H1 (cell line): Measurements from ENCODE around the gene SLC35B2. TPM values are rescaled to one million over a fixed set of nuclear protein-coding genes. Genes with fewer than 3 reads are reported as not detected.

Experiments used
- CTCF ChIA-PET: fragments of 300-600 bp; sonication (Branson Sonifier 250); formaldehyde crosslinking; loops from one replicate; lab custom pipeline; 2021; ENCODE audit not compliant: partially characterized antibody; lab: Charles Lee
- POLR2A ChIA-PET: fragments of 300-600 bp; sonication (Branson Sonifier 250); formaldehyde crosslinking; loops from one replicate; lab custom pipeline; 2021; ENCODE audit warnings: inconsistent platforms; ENCODE audit not compliant: partially characterized antibody; lab: Charles Lee
- DNase-seq, 2 experiments: peaks; one replicate each; pipeline versions ENCODE4 v3.0.0 to v3.0.0-alpha.2; 2010 to 2022; ENCODE audit warnings: low spot score in 2 of 2, low read depth in 1 of 2, mixed read lengths in 1 of 2
- FAIRE-seq: peaks from 2 replicates; lab custom pipeline; 2011; peaks lifted over from hg19 to GRCh38; lab: Jason Lieb, UNC
- H2AFZ ChIP-seq: 2 replicates; pipeline ENCODE4 v1.8.1; 2012; ENCODE audit warnings: low read length, inconsistent platforms
- H2AK5ac ChIP-seq: 2 replicates; pipeline ENCODE4 v1.6.1; 2013; ENCODE audit warnings: low read depth, low read length
- H2BK120ac ChIP-seq: replicated peaks from 2 replicates; pipeline ENCODE3; 2013; ENCODE audit warnings: low read depth, low read length, inconsistent platforms
- H2BK12ac ChIP-seq: 2 replicates; pipeline ENCODE4 v1.6.1; 2013; ENCODE audit warnings: low read depth, low read length
- H2BK15ac ChIP-seq: 2 replicates; pipeline ENCODE4 v1.6.1; 2013; ENCODE audit warnings: low read length
- H2BK20ac ChIP-seq: 2 replicates; pipeline ENCODE4 v1.6.1; 2013; ENCODE audit warnings: low read length
- H2BK5ac ChIP-seq: 2 replicates; pipeline ENCODE4 v1.6.1; 2013; ENCODE audit warnings: low read depth, low read length
- H3K14ac ChIP-seq: 2 replicates; pipeline ENCODE4 v1.6.1; 2013; ENCODE audit warnings: inconsistent platforms; ENCODE audit not compliant: insufficient read length
- H3K18ac ChIP-seq: 2 replicates; pipeline ENCODE4 v1.6.1; 2013; ENCODE audit warnings: low read length; ENCODE audit errors: extremely low read depth
- H3K23ac ChIP-seq: 2 replicates; pipeline ENCODE4 v1.6.1; 2013; ENCODE audit warnings: inconsistent platforms; ENCODE audit not compliant: insufficient read length
- H3K23me2 ChIP-seq: 2 replicates; pipeline ENCODE4 v1.6.1; 2013; ENCODE audit warnings: low read depth, low read length
- H3K27ac ChIP-seq: 2 replicates; pipeline ENCODE4 v1.6.1; 2011; ENCODE audit warnings: low read depth, low read length, inconsistent platforms
- H3K27me3 ChIP-seq, 4 experiments: replicated peaks in 1 of 4; 1 replicate in 1 of 4; 2 replicates in 3 of 4; pipeline versions ENCODE4 v1.6.1 to v1.8.1; 2011 to 2013; ENCODE audit warnings: low read length in 3 of 4, mild to moderate bottlenecking in 3 of 4, inconsistent platforms in 2 of 4, mixed read lengths in 2 of 4, moderate library complexity in 1 of 4; ENCODE audit not compliant: control insufficient read depth in 3 of 4, insufficient read depth in 3 of 4; ENCODE audit errors: extremely low read depth in 1 of 4
- H3K36me3 ChIP-seq, 4 experiments: 2 replicates each; pipeline versions ENCODE4 v1.6.1 to v1.8.1; 2011 to 2013; ENCODE audit warnings: mild to moderate bottlenecking in 4 of 4, low read length in 3 of 4, moderate library complexity in 2 of 4, control low read depth in 1 of 4, inconsistent platforms in 1 of 4; ENCODE audit not compliant: insufficient read depth in 4 of 4, control insufficient read depth in 2 of 4
- H3K4ac ChIP-seq: replicated peaks from 2 replicates; pipeline ENCODE3; 2013; ENCODE audit warnings: low read length, low read depth, mixed read lengths, inconsistent platforms; ENCODE audit not compliant: insufficient read length
- H3K4me1 ChIP-seq, 4 experiments: replicated peaks in 1 of 4; 1 replicate in 1 of 4; 2 replicates in 3 of 4; pipeline versions ENCODE4 v1.6.1 to v1.8.1; 2011 to 2013; ENCODE audit warnings: low read length in 3 of 4, inconsistent platforms in 2 of 4, mixed read lengths in 1 of 4; ENCODE audit not compliant: insufficient read depth in 4 of 4, control insufficient read depth in 3 of 4
- H3K4me2 ChIP-seq, 2 experiments: 2 replicates each; pipeline versions ENCODE4 v1.6.1 to v1.8.1; 2011 to 2013; ENCODE audit warnings: low read depth in 2 of 2, low read length in 2 of 2, control low read depth in 1 of 2, inconsistent platforms in 1 of 2, mild to moderate bottlenecking in 1 of 2; ENCODE audit not compliant: insufficient read depth in 1 of 2
- H3K4me3 ChIP-seq, 4 experiments: fragments of 200-600, 300-600 bp in 1 of 4; sonication (generic), shearing (Covaris generic), sonication (Bioruptor Twin) in 1 of 4; 2 replicates each; pipeline versions ENCODE4 v1.5.1 to v1.8.1; 2011 to 2016; ENCODE audit warnings: low read length in 4 of 4, low read depth in 3 of 4, control low read depth in 2 of 4, inconsistent platforms in 2 of 4, mild to moderate bottlenecking in 2 of 4, mixed read lengths in 1 of 4, moderate library complexity in 1 of 4; ENCODE audit not compliant: insufficient read depth in 2 of 4; ENCODE audit errors: extremely low read depth in 1 of 4
- H3K56ac ChIP-seq: replicated peaks from 2 replicates; pipeline ENCODE3; 2013; ENCODE audit warnings: low read depth, mild to moderate bottlenecking, mixed read lengths, low read length, inconsistent platforms; ENCODE audit not compliant: insufficient read length
- H3K79me1 ChIP-seq: 2 replicates; pipeline ENCODE4 v1.6.1; 2013; ENCODE audit warnings: low read depth, low read length, control low read depth
- H3K79me2 ChIP-seq, 2 experiments: 2 replicates each; pipeline versions ENCODE4 v1.6.1 to v1.8.1; 2012 to 2013; ENCODE audit warnings: low read length in 2 of 2, mild to moderate bottlenecking in 2 of 2, inconsistent platforms in 1 of 2; ENCODE audit not compliant: insufficient read depth in 2 of 2, control insufficient read depth in 1 of 2
- H3K9ac ChIP-seq, 4 experiments: replicated peaks in 1 of 4; 1 replicate in 1 of 4; 2 replicates in 3 of 4; pipeline versions ENCODE4 v1.6.1 to v1.8.1; 2011 to 2013; ENCODE audit warnings: low read depth in 3 of 4, low read length in 3 of 4, control low read depth in 2 of 4, mild to moderate bottlenecking in 2 of 4, moderate library complexity in 2 of 4, inconsistent platforms in 1 of 4; ENCODE audit errors: extremely low read depth in 1 of 4
- H3K9me3 ChIP-seq, 2 experiments: 2 replicates each; pipeline versions ENCODE4 v1.6.1 to v1.8.1; 2012 to 2013; ENCODE audit warnings: mild to moderate bottlenecking in 2 of 2, moderate library complexity in 2 of 2, control low read depth in 1 of 2, inconsistent platforms in 1 of 2, low read depth in 1 of 2, low read length in 1 of 2, mixed read lengths in 1 of 2; ENCODE audit not compliant: insufficient read depth in 2 of 2
- H4K20me1 ChIP-seq, 2 experiments: replicated peaks in 1 of 2; 2 replicates each; pipeline versions ENCODE3 to v1.8.1; 2011 to 2013; ENCODE audit warnings: inconsistent platforms in 2 of 2, low read length in 2 of 2, mild to moderate bottlenecking in 1 of 2; ENCODE audit not compliant: insufficient read depth in 2 of 2, control insufficient read depth in 1 of 2
- H4K5ac ChIP-seq: 2 replicates; pipeline ENCODE4 v1.6.1; 2013; ENCODE audit warnings: low read length, low read depth, mixed read lengths, inconsistent platforms; ENCODE audit not compliant: insufficient read length
- H4K8ac ChIP-seq: 2 replicates; pipeline ENCODE4 v1.8.0; 2013; ENCODE audit warnings: mild to moderate bottlenecking, moderate library complexity, low read length, inconsistent platforms; ENCODE audit not compliant: insufficient read depth; ENCODE audit errors: extremely low read depth
- H4K91ac ChIP-seq: replicated peaks from 2 replicates; pipeline ENCODE3; 2013; ENCODE audit warnings: low read length, mixed read lengths, inconsistent platforms; ENCODE audit not compliant: insufficient read length
- PHF8 ChIP-seq: fragments of 200-600 bp; sonication (generic); conservative IDR thresholded peaks from 2 replicates; pipeline ENCODE4 v1.7.1; 2012; ENCODE audit warnings: low read depth, mild to moderate bottlenecking, inconsistent platforms, low read length, moderate library complexity
- SRF ChIP-seq: IDR thresholded peaks from 2 replicates; pipeline ENCODE4 v1.6.1; 2011; ENCODE audit warnings: mild to moderate bottlenecking, low read depth, low read length, moderate library complexity
- WGBS, 2 experiments: shearing (Covaris generic) in 1 of 2; methylation state at CpG; one replicate each; pipeline versions ENCODE4 v1.1.6 to v1.1.7; 2013 to 2015; ENCODE audit warnings: low lambda C conversion rate in 2 of 2, mixed read lengths in 2 of 2, inconsistent platforms in 1 of 2, low coverage in 1 of 2, missing lambda C conversion rate in 1 of 2; ENCODE audit not compliant: insufficient replicate concordance in 2 of 2, insufficient coverage in 1 of 2, insufficient read length in 1 of 2; ENCODE audit errors: extremely low coverage in 1 of 2, missing lambda C conversion rate in 1 of 2; 5-methylcytosine and 5-hydroxymethylcytosine counted together
- polyA plus RNA-seq, 7 experiments: library from polyadenylated mRNA; depleted of rRNA in 3 of 7; stranded (reverse) in 5 of 7; unstranded in 2 of 7; fragments of >200 nt in 5 of 7; fragments of 200-250 nt in 2 of 7; gene quantifications; 1 replicate in 5 of 7; 2 replicates in 1 of 7; 4 replicates in 1 of 7; pipeline versions ENCODE4 v1.2.1 to v1.2.3, GENCODE V29; 2011 to 2013; ENCODE audit warnings: missing spikeins in 2 of 7, mixed read lengths in 2 of 7
- total RNA-seq: library from RNA; stranded (reverse); fragmentation: NEBNext Ultra II Directional; extraction: Animal tissue kit (Norgen Biotek cat#: 25700); gene quantifications from 2 replicates; pipeline ENCODE4 v1.2.1, GENCODE V29; 2021
- TF ChIP-seq, protein P1 (sequence below): IDR thresholded peaks from 2 replicates; pipeline ENCODE4 v1.6.1; 2011; ENCODE audit warnings: low read depth, mild to moderate bottlenecking, low read length; ENCODE audit not compliant: insufficient read depth

The SLC35B2 gene
- total and polyA plus RNA-seq, 2 of the 8 experiments (the other 6 are each of a cell fraction or from before 2014, with no cell fraction given), result 29.5 to 65.0 TPM

DNA sequence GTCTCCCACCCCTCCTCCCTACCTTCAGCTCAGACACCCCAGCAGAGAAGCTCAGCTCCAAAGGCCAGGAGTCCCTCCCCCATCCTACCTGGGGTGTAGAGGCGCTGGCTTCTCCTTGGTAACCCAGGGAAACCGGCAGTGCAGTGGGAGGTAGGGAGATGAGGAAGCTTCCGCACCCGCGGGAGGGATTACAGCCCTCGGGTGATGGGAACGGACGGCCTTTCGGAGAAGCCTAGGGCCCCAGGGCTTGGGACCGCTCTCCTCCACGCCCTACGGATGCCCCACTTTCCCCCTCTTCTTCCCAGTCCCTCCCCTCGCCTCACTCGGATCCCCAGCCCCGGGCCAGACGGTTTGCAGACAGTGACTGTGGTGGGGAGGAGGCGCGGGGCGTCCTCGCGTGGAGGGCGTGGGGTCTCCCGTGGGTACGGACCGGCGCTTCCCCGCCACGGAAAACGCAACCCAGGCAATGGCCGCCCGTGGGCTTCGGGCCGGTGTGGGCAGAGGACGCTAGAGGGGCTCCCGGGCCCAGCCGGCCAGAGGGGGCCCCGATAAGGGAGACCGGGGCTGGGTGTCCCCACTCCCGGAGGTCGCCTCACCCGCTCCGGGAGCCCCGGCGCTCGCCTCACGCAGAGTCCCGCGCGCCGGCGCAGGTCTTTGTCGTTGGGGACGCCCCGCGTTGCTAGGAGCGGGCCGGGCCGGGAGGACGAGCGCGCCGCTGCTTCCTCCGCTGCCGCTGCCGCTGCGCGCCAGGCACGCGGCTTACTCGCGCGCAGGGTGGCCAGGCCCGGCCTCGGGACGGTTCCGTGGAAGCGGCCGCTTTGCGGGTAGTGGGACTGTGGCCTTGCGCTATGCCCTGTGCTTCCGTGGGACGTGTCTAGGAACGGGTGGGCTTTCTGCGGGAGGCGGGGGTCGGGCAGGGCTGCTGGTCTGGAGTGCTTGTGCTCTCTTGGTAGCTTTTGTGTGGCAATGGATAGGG lies 40.0 kb upstream of the SLC35B2 start:
- H3K4me2 ChIP-seq, result peak overlapping the region; percentile 65 to 70
- H3K9me3 ChIP-seq, result no peaks in the 10 kb centered on the region
- peak overlapping the region; percentile 24; the same call in 1 of the 2 replicates for H3K18ac ChIP-seq
- no peak overlapping the region for H3K14ac ChIP-seq
- DNase-seq (peak in 1 of 2 experiments; percentile 87), FAIRE-seq (no peak)
- H3K9ac ChIP-seq, result peak overlapping the region; percentile 5 to 46 (median 25); a peak in 5 of 7 replicates
- 2% methylated on average over 33 of the region's 86 CpGs; no CpG with 5 or more reads in 1 of the 2 experiments for WGBS, 2 experiments
- peak overlapping the region; percentile 50; the same call in 1 of the 2 replicates for H2BK12ac ChIP-seq
- no peak overlapping the region for H3K23ac ChIP-seq
- H3K27ac ChIP-seq, result no peak overlapping the region
- H3K4me3 ChIP-seq, result peak overlapping the region; percentile 44 to 83 (median 68)
- H4K8ac ChIP-seq, result peak overlapping the region; percentile 63
- peaks cover 0 to 5% (median 4%) of the 10 kb centered on the region in 4 experiments; a peak in 4 of 7 replicates for H3K4me1 ChIP-seq
- no peak overlapping the region for H3K4ac ChIP-seq
- no peak overlapping the region for H2BK15ac ChIP-seq
- peaks cover 0 to 19% (median 14%) of the 10 kb centered on the region in 4 experiments; a peak in 6 of 7 replicates for H3K27me3 ChIP-seq
- no peak overlapping the region for H4K91ac ChIP-seq
- ChIA-PET CTCF (interaction anchor here (0.6 to 9.3 kb wide), 13 partner anchors 8 to 46 kb away, joined by 3 to 108 read pairs (median 7); partner anchors contain the start of genes AARS2, SLC35B2 and TMEM151B), POLR2A (interaction anchor here (0.8 to 10.4 kb wide), 17 partner anchors 9 to 63 kb away, joined by 3 to 102 read pairs (median 8); partner anchors contain the start of genes AARS2, HSP90AB1, SLC35B2 and TMEM151B)
- peaks cover 5 to 18% (median 6%) of the 10 kb centered on the region in 4 experiments; a peak in 7 of 8 replicates for H3K36me3 ChIP-seq
- 0 out of 2 replicates have a peak overlapping the region, but pooled peaks have one; percentile 13 for H2BK5ac ChIP-seq
- no peak overlapping the region for H4K5ac ChIP-seq
- no peak overlapping the region for H2BK20ac ChIP-seq
- H4K20me1 ChIP-seq, result no peaks in the 10 kb centered on the region
- H3K79me2 ChIP-seq, result no peaks in the 10 kb centered on the region
- H2AK5ac ChIP-seq, result no peak overlapping the region
- H2BK120ac ChIP-seq, result no peak overlapping the region
- peaks cover 14% of the 10 kb centered on the region for H3K23me2 ChIP-seq
- H2AFZ ChIP-seq, result peak overlapping the region; percentile 6; the same call in 1 of the 2 replicates
- no peaks in the 10 kb centered on the region for H3K79me1 ChIP-seq
- peak overlapping the region; percentile 7 for H3K56ac ChIP-seq
- TF ChIP-seq, protein P1, sequence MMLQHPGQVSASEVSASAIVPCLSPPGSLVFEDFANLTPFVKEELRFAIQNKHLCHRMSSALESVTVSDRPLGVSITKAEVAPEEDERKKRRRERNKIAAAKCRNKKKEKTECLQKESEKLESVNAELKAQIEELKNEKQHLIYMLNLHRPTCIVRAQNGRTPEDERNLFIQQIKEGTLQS, result no peak
- TF ChIP-seq SRF (peak; percentile 37; the same call in 1 of the 2 replicates), PHF8 (peak; percentile 49; the same call in 1 of the 2 replicates)
